ENCODE data around the gene PPP1R13B.
"Not testable (repeated sequence)": the region's sequence is repeated elsewhere in the genome, so short reads cannot be mapped to it uniquely, and the experiment has no call there.

PPP1R13B gene

GRCh38 chr14:103859416-103860202, 12.2 kb upstream of the PPP1R13B start:
- in situ Hi-C loops (cut with MboI; ENCODE audit: low sequenced_read_pairs): no loop called here

GRCh38 chr14:103858063-103858781, 10.8 kb upstream of the PPP1R13B start:
- in situ Hi-C loops (cut with MboI; ENCODE audit: low sequenced_read_pairs): no loop called here

- in situ Hi-C loops (cut with MboI; ENCODE audit: low sequenced_read_pairs): no loop called here
Observed at GRCh38 chr14:103857256-103857655, 9.9 kb upstream of the PPP1R13B start.

GRCh38 chr14:103856607-103857006, 9.2 kb upstream of the PPP1R13B start:
- in situ Hi-C loops (cut with MboI; ENCODE audit: low sequenced_read_pairs): no loop called here

- in situ Hi-C loops (cut with MboI; ENCODE audit: low sequenced_read_pairs): no loop called here
Observed at GRCh38 chr14:103856105-103856504, 8.7 kb upstream of the PPP1R13B start.

GRCh38 chr14:103855734-103856095, 8.3 kb upstream of the PPP1R13B start:
- in situ Hi-C loops (cut with MboI; ENCODE audit: low sequenced_read_pairs): no loop called here

GRCh38 chr14:103854822-103855733, 7.7 kb upstream of the PPP1R13B start:
- in situ Hi-C loops (cut with MboI; ENCODE audit: low sequenced_read_pairs): no loop called here

GRCh38 chr14:103854017-103854808, 6.8 kb upstream of the PPP1R13B start:
- in situ Hi-C loops (cut with MboI; ENCODE audit: low sequenced_read_pairs): no loop called here

- in situ Hi-C loops (cut with MboI; ENCODE audit: low sequenced_read_pairs): no loop called here
Observed at GRCh38 chr14:103849151-103849886, 1.9 kb upstream of the PPP1R13B start.

GRCh38 chr14:103848175-103849077, 1.1 kb upstream of the PPP1R13B start:
- in situ Hi-C loops (cut with MboI; ENCODE audit: low sequenced_read_pairs): no loop called here

- in situ Hi-C loops (cut with MboI; ENCODE audit: low sequenced_read_pairs): no loop called here
Observed at GRCh38 chr14:103846543-103847450, 578 bp downstream of the PPP1R13B start.

- in situ Hi-C loops (cut with MboI; ENCODE audit: low sequenced_read_pairs): no loop called here
Observed at GRCh38 chr14:103846097-103846496, 1.3 kb downstream of the PPP1R13B start.

- in situ Hi-C loops (cut with MboI; ENCODE audit: low sequenced_read_pairs): no loop called here
Observed at GRCh38 chr14:103845327-103845726, 2.0 kb downstream of the PPP1R13B start.

GRCh38 chr14:103841265-103841664, 6.1 kb downstream of the PPP1R13B start:
- in situ Hi-C loops (cut with MboI; ENCODE audit: low sequenced_read_pairs): not testable (repeated sequence)

- in situ Hi-C loops (cut with MboI; ENCODE audit: low sequenced_read_pairs): no loop called here
Observed at GRCh38 chr14:103840014-103840413, 7.4 kb downstream of the PPP1R13B start.

- in situ Hi-C loops (cut with MboI; ENCODE audit: low sequenced_read_pairs): no loop called here
Observed at GRCh38 chr14:103839579-103839978, 7.8 kb downstream of the PPP1R13B start.

GRCh38 chr14:103838117-103838516, 9.3 kb downstream of the PPP1R13B start:
- in situ Hi-C loops (cut with MboI; ENCODE audit: low sequenced_read_pairs): no loop called here

All from HL-60/S4 treated with phorbol 12-myristate 13-acetate at 8.2 ng/mL for 4 days and 3 days (cell line).